A204.1 (cell line): ENCODE results near the gene TBX20.

Experiments
- FAIRE-seq: peaks from 2 replicates; lab custom pipeline; 2012; peaks lifted over from hg19 to GRCh38; lab: Jason Lieb, UNC

TBX20 gene, protein sequence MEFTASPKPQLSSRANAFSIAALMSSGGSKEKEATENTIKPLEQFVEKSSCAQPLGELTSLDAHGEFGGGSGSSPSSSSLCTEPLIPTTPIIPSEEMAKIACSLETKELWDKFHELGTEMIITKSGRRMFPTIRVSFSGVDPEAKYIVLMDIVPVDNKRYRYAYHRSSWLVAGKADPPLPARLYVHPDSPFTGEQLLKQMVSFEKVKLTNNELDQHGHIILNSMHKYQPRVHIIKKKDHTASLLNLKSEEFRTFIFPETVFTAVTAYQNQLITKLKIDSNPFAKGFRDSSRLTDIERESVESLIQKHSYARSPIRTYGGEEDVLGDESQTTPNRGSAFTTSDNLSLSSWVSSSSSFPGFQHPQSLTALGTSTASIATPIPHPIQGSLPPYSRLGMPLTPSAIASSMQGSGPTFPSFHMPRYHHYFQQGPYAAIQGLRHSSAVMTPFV

DNA sequence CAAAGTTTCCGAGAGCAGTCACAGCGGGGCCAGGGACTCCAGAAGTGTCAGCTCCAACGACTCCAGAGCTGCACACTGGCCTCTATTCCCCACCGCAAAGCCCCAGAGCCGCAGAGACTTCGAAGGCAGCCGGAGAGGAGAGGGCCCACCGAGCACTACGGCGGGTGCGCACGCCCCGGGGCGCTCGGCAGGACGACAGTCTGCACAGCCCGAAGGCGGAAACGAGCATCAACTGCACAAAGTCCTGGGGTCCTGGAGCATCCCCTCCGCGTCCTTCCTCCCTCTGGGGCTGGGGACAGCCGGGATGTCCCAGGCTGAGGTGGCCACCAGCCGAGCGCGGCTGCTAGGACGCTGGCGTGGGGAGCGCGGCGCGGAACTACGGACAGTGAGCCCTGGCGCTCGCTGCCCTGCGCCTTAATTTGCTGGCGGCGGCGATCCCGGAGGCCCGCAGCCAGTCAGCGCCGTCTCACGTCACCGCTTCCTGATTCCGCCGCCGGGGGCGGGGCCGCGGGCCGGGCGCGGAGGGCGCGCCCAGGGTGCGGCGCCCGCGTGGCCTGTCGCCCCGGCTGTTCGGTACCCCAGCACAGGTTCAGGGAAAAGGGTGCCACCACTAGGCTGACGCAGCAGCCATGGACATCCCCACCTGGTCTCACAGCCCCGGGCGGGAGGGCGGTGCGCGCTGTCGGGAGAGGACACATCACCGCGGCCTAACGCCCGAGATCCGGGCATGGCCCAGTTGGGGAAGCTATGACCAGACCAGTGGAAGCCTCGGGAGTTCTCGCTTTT, at the start of gene TBX20:
TSS of gene TBX20 (minus strand) at position 391 of the 786 bp plus-strand sequence. CDS start 480 bp downstream, outside the sequence.
- FAIRE-seq, result no peak

DNA sequence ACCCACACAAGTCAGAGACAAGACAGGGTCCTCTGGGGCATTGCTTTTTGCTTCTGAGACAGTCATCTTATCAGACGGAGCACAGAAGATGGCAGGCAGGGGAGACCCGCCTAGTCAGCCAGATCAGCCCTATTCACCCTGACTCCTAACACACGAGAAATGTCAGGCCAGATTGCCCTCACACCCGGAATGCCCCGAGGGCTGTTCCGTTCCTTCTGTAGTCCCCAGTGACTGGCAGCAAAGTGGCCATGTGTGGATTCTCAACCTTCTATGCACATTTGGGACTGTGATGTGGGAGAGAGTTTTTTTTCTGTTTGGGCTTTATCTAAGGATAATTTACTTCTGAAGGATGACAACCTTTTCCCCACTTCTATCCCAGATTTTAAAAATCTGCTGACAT, 35.5 kb upstream of the TBX20 start:
- FAIRE-seq, result no peak

DNA sequence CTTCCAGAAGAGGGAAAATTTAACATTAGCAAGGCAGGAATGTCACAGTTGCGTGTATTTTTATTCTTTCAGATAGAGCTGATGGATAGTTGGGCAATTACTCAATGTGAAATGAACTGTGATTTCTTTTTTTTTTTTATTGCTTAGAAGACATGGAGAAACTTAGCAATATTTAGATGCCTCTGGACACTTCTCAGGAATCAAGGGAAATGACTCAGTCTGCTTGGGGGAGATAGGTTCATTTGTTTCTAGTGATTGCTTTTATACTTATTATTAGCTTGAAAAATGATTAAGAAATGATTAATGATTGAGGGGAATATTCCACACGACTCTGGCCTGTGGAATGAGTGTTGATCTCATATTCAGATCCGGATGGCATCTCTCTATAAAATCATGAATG, 33.1 kb upstream of the TBX20 start:
- no peak for FAIRE-seq

DNA sequence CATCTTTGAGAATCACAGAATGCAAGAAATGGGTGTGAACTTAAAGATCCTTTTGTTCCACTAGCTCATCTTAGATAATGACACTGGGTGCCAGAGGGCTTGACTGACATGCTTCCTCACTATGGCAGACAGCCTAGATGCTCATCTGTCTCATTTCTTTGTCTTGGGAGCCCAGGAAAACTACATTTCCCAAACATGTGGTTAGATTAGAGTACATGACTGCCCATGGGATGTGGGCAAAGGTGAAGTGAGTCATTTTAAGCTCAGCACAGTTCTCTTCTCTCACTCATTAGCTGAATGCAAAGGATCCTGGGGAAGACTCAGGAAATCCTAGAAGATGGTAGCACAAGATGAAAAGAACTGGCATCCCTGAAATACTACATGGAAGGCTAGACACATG, 32.5 kb upstream of the TBX20 start:
- no peak for FAIRE-seq

DNA sequence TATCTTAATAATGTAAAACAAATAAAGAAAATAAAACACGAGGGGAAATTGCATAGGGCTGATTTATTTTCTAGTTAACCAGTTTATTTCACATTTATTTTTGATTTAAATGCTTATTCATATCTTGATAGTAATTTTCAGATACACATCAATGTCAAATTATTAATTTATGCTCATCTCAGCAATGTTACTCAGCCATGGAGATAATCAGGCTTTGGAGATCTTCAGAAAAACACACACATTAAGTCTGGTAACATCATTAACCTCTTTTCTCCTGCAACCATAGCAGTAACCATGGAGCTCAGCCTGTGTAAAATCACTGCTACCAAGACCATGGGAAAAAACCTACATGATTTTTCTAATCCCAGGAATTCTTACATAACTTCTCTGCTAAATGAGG, 31.9 kb upstream of the TBX20 start:
- no peak for FAIRE-seq

DNA sequence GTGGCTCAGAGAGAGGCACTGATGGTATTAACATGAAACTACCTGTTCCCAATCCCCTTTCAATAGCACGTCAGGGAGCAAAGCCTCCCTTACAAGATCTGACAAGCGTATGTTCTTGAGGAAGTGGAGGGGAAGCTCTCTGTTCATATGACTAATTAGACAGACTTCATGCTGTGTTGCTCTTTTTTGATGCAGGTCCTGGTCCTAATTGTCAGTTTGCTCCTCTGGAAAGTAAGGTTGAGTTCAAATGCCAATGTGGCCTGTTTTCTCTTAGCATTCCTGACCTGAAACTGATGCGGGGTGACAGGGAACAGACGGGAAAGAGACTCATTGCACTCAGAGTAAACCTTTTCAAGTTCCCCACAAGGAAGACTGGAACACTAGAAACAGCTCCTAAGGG, 27.0 kb upstream of the TBX20 start:
- FAIRE-seq, result no peak

DNA sequence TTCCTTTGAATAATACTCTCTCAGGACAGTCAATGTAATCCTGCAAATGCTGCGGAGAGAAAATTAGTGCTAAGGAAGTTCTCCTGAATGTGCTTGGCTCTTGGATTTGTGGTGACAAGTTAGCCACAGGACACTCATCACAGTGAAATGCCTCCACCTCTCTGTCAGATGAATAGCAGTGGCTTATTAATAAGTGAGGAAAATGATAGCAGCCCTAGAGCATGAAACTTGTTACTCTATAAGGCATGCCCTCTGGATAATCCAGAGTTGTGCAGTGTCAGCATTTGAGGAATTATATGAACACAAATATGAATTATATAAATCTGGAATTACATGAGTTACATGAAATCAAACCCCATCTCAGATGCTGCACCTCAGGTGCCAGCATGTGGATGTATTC, 23.5 kb upstream of the TBX20 start:
- no peak for FAIRE-seq

DNA sequence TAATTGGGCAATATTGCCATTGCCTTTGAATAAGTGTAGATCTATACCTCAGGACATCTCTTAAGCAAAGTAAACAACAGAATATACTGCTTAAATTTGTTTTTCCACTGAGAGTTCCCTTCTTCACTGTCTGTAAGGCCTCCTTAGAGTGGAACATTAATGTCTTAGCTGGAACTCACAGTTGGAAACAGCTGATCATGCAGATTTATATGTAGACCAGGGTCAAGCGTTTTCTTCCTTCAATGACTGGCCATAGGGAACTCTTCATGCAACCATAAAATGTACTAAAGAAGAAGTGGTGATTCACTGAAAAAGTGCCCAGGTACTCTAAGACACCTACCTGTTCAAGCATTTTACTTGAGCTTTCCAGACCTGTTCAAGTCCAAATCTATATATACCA, 18.3 kb upstream of the TBX20 start:
- no peak for FAIRE-seq

DNA sequence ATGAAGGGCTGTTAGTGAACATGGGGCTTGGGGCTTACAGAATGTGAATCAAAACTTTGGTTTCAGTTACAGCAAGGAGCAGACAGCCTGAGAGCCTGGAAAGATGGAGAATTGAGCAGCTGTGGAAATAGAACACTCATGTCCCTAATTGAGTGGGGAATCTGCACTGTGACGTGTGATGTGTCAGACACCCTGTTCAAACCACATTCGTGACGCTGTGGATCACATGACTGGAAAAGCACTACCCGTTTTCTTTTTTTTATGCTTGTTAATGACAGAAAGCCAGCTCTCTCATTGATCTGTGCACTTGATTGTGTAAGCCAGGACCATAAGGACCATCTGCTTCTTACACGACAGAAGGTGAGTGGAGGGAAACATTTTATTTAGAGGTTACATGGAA, 15.1 kb upstream of the TBX20 start:
- no peak for FAIRE-seq

DNA sequence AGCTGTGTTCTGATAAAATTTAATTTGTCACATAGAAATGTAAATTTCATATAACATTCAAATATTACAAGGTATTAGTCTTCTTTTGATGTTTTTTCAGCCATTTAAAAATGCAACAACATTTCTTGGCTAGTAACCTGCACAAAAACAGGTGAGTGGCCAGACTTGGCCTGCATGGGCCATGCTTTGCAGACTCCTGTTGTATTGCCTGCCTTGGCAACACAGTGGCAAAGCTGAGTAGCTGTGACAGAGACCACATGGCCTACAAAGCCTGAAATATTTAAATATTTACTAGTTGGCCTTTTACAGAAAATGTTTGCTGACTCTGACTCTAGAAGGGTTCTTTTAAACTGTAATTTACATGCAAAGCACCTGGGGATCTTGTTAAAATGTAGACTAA, 13.5 kb upstream of the TBX20 start:
- FAIRE-seq, result no peak

DNA sequence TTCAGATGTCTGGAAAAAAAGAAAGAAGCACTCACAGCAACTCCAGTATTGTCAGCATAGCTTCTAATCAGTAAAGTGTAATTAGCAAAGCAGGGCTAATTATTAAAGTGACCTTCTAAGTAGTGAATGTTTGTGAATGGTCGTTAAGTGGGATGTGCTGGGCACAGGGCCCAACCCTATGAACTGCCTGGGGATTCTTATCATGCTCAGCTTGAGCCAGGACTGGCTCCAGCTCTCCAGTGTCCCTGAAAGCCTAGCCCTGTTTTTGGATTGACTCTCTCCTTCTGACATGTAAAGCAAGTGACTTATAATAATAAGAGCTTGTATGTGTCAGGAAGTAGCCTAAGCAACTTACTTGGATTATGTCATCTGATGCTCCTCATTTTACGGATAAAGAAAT, 9.5 kb upstream of the TBX20 start:
- no peak for FAIRE-seq

DNA sequence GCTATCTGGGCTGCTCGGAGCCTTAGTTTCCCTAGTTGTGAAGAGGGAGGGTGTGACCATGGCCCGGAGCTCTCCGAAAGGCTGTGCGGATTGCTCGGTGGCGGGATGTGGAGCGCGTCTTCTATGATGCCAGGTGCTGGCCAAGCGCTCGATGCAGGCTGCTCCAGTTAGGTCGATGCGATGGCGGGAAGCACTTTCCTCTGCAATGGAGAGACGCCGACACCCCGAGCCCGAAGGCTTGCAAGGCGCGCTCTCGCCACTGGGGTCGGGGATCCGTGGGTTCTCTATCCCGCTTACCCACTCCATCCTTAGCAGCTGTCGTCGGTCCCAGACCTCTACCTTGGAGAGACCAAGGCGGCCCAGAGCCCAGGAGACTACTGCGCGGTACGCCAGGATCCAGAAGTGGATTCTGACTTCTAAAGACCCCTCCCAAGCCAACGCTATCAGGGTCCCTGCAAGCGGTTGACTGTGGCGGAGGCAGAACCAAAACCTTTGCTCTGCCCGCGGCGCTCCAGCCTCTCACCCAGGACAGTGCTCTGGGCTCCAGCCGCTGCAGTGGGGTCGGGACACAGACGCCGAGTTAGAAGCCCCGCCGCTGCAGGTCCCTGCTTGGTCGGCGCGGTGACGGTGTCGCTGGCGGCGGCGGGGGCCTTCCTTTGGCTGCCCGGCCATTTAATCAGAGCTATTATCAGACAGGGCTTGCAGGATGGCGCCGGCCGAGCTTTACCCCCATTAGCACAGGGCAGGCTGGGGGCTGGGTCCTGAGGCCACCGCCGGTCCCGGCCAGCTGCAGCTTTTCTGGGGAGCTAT, 7.8 kb upstream of the TBX20 start:
- FAIRE-seq, result no peak

DNA sequence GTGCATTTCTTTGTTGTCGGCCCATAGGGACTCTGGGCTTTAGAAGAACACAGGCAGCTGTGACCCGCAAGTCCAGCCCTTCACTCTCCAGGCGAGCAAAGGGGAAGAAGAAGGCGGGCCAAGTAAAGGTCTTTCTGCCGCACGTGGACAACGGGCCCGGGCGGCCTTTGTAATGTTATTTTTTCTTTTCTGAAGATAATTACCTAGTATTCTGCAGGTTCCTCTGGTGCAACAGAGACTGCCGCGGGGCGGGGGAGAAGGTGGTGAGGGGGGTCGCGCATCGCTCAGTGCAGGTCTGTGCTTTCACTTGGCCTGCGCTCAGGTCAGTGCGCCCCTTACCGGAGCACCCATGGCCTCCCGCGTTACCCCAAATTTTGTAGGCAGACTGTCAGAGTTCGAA, 7.1 kb upstream of the TBX20 start:
- FAIRE-seq, result no peak

DNA sequence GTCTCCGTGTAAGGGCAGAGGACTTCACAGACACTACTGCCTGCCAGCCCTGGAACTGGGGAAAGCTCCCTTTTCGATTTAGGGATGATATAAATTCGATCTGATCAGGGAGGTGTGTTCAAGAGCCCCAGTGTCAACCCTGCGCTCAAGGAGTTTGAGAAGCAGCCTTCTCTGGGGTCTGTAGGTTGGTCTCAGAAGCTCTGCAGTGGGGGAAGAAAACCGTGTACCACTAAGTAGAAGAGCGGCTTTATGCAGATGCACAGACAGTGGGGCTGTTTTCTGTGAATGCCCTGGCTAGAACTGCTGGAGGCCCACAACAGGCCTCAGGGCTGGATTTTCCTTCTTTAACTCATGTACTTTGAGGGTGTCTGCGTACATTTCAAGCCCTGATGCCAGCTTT, 6.3 kb upstream of the TBX20 start:
- FAIRE-seq, result no peak

DNA sequence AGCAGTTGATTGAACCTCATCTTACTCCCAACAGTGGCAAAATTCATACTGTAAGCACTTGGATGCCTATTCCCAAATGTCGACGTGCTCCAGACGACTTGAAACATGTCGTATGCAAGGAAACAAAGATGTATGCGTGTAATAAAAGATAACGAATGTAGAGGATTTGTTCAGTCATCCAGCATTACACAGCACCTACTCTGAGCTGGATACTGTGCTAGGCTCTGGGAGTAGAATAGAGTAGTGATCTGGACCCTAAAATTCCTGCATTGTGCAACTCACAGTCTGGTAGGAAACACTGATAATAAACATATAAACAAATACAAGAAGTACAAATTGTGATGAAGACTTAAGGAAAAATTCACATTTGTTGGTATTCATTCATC, 5.6 kb upstream of the TBX20 start:
- FAIRE-seq, result no peak

DNA sequence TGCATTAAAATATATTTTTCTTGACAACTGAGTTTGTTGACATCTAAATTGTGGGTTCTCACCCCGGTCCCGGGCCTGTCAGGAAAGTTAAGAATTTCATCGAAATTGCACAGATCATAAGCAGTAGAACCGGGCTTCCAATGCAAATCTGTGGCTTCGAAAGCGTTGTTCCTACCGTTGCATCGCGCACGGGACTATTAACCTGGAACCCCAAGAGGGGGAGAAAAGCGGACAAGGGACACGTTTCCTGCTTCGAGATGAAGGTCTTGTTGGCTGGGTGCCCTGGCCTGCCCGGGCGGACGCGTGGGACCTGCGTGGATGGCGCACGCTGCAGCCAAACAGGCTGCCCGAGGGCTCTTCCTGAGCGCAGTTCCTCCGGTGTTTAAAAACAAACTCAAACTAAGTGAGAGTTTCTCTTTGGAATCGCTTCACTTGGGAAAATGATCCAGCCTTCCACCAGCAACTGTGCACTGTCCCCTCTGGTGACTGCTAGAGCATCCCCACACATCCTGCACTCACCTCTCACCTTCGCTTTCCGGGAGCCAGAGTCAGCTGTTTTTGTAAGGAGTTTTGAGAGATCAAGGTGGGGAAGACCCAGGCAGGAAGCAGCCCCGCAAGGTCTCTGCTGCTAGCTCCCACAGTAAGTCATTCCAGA, 5.1 kb upstream of the TBX20 start:
- no peak for FAIRE-seq

DNA sequence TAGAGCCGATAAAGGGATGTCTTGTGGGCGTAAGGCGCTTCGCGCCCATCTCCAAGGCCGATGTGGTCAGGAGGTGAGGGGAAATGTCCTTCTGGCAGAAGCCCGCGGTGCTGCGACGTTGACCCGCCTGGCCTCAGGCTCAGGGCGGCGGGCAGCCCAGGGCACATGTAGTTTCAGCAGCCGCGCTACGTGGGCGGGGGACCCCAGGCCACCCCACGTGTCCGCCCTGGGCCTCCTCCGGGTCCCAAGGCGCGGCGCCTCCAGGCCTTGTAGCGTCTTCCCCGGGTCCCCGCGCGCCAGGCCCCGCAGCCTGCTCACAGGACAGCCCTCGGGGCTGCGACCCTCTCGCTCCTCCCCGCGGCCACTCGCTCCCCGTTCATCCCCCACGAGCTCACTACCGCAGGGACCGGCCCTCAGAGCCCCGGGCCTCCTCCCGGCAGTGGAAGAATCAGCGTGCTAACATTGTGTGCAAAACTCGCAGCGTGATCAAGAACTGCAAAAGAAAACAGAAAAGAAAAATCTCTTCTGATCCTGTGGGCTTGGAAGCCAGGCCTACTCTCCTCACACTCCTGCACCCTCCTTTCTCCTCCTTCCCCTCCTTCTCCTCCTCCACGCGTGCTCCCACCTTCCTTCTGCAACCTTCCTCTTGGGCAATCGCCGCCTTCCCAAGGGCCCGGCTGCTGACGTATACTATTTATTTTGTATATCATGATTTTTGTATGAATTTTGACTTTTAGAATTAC, 4.4 kb upstream of the TBX20 start:
- no peak for FAIRE-seq

DNA sequence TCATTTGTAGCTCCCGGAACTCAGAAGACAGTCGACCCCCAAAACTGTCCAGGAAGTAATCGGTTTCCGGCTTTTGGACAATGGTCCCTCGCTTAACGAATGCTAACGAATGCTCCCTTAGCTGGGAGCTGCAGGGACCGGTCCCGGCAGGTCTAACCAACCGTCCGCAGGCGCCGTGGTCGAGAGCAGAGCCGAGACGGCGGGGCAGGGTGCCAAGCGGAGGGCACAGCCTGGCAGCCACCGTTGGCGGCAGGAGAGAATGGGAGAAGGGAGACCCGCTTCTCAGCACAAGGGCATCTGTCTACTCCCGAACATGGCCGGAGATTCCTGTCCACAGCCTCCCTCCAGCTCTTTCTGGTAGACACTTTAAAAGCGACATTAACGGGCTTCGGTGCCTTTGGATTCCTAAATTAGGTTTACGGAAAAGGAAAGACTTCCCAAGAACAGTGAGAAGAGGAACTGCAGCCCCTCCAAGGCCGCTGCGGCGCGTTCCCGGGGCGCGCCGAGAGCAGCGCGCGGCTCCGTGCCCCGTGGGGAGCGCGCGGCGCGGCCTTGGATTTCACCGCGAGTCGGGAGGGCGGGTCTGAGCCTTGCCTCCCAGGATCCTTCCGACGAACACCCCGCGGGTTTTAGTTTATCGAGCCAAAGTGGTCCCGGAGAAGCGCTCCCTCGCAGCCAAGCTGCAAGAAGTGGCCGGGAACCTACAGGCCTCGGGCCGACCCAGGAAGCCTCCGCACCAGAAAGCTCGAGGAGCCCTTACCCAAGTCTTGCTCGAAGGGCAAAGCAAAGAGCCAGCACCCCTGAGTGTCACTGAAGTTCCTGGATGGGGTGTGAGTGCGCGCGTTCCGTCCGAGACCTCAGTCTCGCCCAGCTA, 3.6 kb upstream of the TBX20 start:
- no peak for FAIRE-seq

DNA sequence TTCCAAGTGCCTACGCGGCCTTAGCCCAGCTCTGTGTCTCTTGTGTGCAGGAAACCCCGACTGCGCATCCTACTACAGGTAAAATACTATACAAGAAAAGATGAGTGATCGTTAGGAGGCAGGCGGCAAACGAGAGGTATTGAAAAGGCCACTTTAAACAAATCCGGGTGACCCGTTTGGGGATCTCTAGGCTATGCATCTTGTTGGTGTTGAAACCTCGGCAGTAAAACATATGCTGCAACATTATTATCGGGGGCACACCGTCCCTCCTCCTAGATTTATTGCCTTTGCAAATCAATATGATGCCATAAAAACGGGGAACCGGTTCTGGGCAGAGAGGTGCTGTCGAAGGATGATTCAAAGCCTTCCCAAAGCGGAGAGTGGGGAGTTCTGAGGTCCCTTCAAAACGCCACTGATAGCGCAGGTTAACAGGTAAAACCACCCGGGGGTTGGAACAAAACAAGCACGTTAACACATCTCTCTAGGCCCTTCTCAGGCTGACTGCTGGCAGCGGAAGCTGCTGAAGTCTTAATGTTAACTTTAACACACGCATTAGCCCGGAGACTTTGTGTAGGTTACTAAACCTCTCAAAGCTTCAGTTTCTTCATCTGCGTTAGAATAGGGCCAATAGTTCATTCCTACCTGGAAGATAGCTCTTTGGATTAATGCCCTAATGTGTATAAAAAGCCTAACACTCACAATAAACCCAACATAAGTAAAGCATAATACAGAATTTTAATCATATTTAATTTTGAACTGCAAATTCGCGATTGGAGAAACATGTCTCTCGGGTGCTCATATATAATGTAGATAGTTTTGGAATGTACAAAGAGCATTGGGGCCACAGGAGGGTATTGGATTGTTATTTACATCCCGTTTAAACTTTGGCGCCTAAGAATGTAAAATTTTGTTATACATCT, 2.6 kb upstream of the TBX20 start:
- no peak for FAIRE-seq
